GM19025 (cell line): ENCODE results near the gene CRADD.
"Not testable (repeated sequence)": the region's sequence is repeated elsewhere in the genome, so short reads cannot be mapped to it uniquely, and the experiment has no call there.

Experiments used
- ATAC-seq: cut with Tn5 transposase; IDR thresholded peaks from one replicate; pipeline ENCODE4 v1.9.1; 2021; ENCODE audit warnings: mild to moderate bottlenecking, low read depth, moderate library complexity; ENCODE audit not compliant: unreplicated experiment

CRADD gene

DNA sequence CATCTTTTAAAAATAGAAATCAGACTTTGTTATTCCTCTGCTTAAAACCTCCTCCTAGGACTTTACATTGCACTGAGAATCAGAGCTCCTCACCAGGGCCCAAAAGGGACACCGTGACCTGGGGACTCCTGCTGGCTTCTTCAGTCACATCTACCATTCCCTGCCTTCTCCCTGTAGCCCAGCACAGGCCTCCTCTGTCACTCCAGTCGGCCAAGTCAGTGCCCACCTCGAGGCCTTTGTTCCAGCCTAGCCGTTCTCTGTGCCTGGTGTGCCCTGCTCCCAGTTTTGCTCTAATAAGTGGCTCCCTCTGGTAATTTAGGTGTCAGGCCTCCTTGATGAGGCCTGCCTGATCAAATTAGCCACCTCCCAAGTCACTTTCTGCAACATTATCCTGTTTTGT lies 27.4 kb downstream of the CRADD start:
- no peak for ATAC-seq

GRCh38 chr12:93705237-93705636 lies 28.1 kb downstream of the CRADD start:
- ATAC-seq: no peak

DNA sequence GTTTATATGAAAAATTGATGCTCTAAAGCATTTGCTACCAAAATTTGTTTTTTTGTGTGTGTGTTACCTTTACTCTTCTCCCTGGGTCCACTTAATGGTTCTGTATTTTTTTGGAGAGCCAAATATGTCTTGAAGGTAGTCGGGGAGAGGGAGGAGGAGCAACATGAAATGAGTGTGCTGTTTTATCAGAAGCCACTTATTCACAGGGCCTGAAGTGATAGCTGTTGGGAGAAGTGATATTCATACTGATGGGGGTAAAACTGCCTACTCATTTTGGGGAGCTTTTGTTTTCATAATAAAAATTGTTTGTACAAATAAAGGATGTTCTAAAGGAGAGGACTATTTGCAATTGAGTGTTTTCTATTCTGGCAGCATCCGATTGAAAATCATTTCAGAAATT lies 29.2 kb downstream of the CRADD start:
- ATAC-seq: no peak

DNA sequence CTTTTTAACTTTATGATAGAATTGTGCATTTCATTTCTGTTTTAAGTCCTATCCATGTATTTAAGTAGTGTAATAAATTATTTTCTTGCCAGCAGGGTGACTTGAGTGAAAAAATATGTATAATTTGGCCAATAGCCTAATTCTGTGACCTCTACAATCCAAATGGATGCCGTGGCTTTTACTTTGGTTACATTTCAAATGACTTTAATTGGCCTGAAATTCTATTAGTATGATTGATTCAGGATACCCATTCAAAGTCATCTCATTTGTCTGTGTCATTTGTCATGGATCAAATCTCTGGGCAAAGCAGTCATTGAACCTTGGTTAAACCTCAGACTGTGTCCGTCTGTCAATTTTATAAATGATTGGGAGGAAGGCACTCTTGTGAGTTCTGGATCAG lies 29.6 kb downstream of the CRADD start:
- no peak for ATAC-seq

DNA sequence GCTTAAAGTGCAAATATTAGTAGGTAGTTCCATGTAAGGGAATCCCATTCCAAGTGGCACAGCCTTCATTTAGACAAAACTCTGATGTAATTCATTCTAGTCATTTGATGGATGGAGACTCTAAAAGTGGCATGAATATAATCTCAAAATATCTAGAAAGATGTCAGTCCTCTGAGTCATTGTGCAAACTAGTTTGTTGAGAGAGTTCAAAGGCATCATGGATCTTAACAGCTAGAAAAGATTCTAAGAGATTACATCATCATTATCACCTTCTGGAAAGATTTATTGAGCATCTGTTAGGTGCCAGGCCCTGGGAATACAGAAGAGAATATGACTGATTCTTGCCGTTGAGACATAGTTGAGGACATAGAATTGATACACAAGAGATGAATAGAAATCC lies 30.7 kb downstream of the CRADD start:
- no peak for ATAC-seq

GRCh38 chr12:93708952-93709351 lies 31.8 kb downstream of the CRADD start:
- no peak for ATAC-seq

DNA sequence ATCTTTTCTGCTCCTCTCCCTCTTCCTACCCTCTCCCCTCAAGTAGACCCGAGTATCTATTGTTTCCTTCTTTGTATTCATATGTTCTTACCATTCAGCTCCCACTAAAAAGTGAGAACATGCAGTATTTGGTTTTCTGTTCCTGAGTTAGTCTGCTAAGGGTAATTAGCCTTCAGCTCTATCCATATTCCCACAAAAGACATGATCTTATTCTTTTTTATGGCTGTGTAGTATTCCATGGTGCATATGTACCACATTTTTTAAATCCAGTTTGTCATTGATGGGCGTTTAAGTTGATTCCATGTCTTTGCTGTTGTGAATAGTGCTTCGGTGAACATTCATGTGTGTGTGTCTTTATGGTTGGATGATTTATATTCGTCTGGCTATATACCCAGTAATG lies 32.2 kb downstream of the CRADD start:
- no peak for ATAC-seq

- no peak for ATAC-seq
These were observed 33.4 kb downstream of the CRADD start for GRCh38 chr12:93710574-93710926.

- ATAC-seq: not testable (repeated sequence)
These were observed 34.3 kb downstream of the CRADD start for GRCh38 chr12:93711502-93711901.

DNA sequence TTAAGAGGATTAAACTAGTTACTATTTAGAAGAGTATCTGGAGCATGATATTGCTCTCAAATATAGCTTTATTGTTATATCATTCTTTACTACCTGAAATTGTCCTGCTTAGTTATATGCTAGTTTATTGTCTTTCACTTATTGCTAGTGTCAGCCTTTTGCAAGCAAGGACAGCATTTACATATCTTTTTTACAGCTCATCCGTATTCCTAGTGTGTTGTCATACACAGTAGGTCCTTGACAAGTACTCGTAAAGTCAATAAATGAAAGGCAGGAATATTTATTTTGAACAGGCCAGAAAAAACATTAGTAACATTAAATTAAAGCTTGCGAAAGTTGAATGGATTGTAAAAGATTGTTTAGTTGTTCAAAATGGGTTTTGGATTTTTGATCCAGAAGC lies 35.0 kb downstream of the CRADD start:
- ATAC-seq: no peak

- ATAC-seq: no peak
These were observed 35.9 kb downstream of the CRADD start for GRCh38 chr12:93713060-93713459.

- ATAC-seq: no peak
These were observed 36.6 kb downstream of the CRADD start for GRCh38 chr12:93713800-93714199.

DNA sequence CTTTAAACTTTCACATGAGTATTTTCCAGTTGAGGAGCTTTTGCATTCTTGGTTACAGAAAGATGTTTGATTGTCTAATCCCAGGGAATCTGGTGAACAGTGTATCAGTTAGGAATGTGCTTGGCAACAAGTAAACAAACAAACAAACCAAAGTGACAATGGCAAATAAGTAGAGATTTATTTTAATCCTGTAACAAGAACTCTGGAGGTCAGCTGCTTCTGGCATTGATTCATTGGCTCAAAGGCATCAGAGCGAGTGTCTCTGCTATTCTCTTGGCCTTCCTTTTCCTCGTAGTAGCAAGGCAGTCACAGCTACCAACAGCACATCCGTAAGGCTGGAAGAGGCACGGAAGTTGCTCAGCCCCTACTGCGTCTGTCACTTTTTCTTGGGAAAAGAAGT lies 37.2 kb downstream of the CRADD start:
- no peak for ATAC-seq

- no peak for ATAC-seq
These were observed 42.5 kb downstream of the CRADD start for GRCh38 chr12:93719710-93720109.

- no peak for ATAC-seq
These were observed 43.4 kb downstream of the CRADD start for GRCh38 chr12:93720559-93720958.

DNA sequence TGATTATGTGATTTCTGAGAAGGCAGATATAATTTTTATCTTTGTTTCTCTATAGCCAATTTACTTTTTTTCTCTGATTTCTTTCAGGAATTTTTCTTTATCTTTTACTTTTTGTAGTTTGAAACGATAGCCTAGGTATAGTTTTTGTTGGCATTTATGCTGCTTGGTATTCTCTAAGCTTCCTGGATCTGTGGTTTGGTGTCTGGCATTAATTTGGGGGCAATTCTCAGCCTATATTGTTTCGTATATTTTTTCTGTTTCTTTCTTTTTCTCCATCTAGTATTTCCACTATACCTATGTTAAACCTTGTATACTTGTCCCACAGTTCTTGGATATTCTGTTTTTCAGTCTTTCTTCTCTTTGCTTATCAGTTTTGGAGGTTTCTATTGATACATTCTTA lies 45.0 kb downstream of the CRADD start:
- ATAC-seq: no peak

DNA sequence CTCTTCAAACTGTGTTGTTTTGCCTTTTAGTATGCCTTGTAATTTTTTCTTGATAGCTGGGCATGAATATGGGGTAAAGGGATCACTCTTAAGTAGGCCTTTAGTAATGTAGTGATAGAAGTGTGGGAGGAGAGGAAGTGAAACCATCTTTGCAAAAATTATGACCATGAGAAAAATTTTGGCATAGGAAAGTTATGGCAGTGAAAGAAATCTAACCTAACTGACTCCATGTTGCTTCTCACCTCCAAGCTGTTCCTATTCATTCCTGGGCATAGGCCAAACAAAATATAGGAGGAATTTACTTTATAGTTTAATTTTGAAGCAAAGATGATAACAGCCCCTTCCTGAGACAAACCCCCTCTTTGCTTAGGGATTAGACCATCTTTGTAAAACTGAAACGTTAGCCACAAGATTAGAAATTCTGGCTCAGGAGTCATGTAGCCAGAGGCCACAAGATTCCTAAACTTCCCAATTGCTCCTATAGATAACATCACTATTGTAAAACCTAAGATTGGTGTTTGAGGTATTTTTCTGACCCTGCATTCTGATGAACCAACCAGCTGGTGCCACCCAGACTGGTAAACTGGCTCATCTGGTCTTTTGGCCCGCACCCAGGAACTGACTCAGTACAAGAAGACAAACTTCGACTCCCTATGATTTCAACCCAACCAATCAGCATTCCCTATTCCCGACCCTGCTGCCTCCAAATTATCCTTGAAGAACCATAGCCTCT lies 45.8 kb downstream of the CRADD start:
- no peak for ATAC-seq

DNA sequence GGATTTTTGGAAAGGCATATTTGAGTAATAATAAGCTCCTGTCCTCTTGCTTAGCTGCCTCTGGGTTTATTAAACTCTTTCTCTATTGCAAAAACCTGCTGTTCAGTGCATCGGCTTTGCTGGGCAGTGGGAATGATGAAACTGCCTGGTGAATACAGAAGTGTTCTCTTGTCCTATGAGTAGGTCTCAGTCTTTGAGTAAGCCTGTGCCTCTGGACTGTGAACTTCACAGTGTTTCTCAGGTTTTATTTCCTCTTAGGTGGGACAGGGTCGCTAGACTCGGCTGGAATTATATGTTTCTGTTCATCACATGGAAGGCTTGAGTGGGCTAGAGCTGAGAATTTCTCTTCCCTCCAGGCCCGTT lies 46.4 kb downstream of the CRADD start:
- ATAC-seq: no peak

DNA sequence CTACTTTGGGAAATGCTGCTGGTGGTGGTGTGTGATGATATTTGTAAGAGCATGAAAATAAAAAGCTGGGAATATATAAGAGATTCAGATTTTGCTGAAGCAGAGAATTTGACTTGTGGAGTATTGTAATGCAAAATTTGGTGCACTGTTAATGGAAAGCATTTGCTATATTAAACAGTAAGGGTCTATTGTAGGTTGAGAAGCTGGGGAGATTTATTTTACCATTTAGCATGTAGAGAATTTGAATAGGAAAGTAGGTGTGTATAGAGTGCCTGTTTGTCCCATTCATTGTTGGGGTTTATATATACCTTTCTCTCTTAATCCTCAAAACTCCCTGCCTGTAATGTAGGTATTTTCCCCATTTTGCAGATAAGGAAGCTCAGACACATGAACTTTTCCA lies 48.4 kb downstream of the CRADD start:
- ATAC-seq: no peak

DNA sequence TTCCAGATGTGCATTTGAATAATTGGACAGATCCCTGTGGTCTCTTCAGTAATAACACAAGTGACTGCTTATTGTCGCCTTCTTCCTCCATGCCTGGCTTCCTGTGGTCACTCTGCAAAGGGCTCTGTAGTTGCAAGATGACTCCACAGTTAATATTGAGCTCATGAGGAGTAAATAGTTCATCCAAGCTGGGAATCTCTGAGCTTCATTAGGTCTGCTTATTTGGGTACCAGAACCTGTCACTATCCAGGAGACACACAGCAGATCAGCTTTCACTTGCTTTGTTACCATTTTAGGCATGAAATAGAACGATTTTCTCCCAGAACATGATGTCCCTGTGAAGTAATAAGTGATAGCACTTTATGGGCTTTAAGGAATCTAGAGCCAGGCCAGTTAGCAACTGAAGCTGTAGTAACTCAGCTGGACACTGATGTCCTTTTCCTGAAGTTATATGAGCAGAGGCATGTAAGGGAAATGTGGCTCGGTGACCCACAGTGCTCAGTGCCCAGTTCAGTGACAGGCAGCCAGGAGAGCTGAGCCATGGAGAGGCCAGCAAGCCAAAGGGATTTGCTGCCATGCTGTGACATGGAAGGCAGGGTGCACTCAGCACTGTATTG lies 50.1 kb downstream of the CRADD start:
- ATAC-seq: no peak

GRCh38 chr12:93727911-93728310 lies 50.7 kb downstream of the CRADD start:
- ATAC-seq: no peak

- no peak for ATAC-seq
These were observed 52.8 kb downstream of the CRADD start for GRCh38 chr12:93729934-93730333.

DNA sequence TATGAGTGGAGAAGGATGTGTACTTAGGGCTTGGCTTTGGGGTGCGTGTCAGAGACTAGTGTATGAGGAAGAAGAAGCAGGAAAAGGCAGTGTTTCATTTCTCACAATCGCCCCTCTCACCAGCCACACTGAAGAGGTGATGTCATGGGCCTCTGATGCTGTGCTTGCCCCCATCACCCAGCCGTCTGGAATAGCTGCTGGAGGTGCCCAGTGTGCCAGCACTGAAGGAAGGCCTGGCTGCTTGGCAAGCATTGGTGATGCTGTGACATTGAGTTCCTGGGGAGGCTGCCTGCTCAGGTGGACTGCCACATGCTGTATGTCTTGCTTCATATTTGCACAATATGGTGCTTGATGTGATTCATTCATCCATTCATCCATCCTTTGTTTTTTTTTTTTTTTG lies 56.2 kb downstream of the CRADD start:
- no peak for ATAC-seq
